Activated CD4-positive, alpha-beta T cell treated with anti-CD3 and anti-CD28 coated beads for 36 hours (primary cell): ENCODE measurements around the gene UNC13D. TPM values are rescaled to one million over a fixed set of nuclear protein-coding genes. Genes with fewer than 3 reads are reported as not detected.

ENCODE experiments used
- ATAC-seq: fragments of 200-7000 bp; cut with Tn5 transposase; one replicate; pipeline ENCODE4 v1.10.0; 2021; ENCODE audit warnings: mild to moderate bottlenecking, moderate library complexity
- CTCF ChIA-PET: fragments of 350-600 bp; sonication (Branson Sonifier 250); formaldehyde crosslinking; loops from one replicate; lab custom pipeline; 2021; ENCODE audit warnings: antibody characterized with exemption; lab: Charles Lee
- POLR2A ChIA-PET: fragments of 350-600 bp; sonication (Branson Sonifier 250); formaldehyde crosslinking; loops from one replicate; lab custom pipeline; 2021; ENCODE audit warnings: antibody characterized with exemption, inconsistent platforms; lab: Charles Lee
- DNase-seq: peaks from one replicate; pipeline ENCODE4 v3.0.0-alpha.2; 2020
- H3K27ac Mint-ChIP-seq: one replicate; pipeline ENCODE4 v1.8.0; 2021; ENCODE audit warnings: mixed read lengths
- H3K27me3 Mint-ChIP-seq: one replicate; pipeline ENCODE4 v1.8.0; 2021; ENCODE audit warnings: mixed read lengths
- H3K36me3 Mint-ChIP-seq: one replicate; pipeline ENCODE4 v1.8.0; 2021; ENCODE audit warnings: low read depth, mixed read lengths
- H3K4me1 Mint-ChIP-seq: one replicate; pipeline ENCODE4 v1.8.0; 2021; ENCODE audit warnings: mixed read lengths
- H3K4me3 Mint-ChIP-seq: one replicate; pipeline ENCODE4 v1.8.0; 2021; ENCODE audit warnings: mild to moderate bottlenecking, moderate library complexity, mixed read lengths
- H3K9me3 Mint-ChIP-seq: one replicate; pipeline ENCODE4 v1.8.0; 2021; ENCODE audit warnings: low read depth, mixed read lengths
- intact Hi-C, 2 experiments: fragments of 100-400 bp; cut with DNase I in 1 of 2; cut with micrococcal nuclease in 1 of 2; formaldehyde crosslinking; loops; one replicate each; pipeline versions ENCODE4 v1.14.2 to v1.15.1; 2022 to 2024; cut with DNase I, micrococcal nuclease
- total RNA-seq, 2 experiments: library from RNA; stranded (reverse); gene quantifications; one replicate each; pipeline ENCODE4 v1.2.3, GENCODE V29; 2021

The UNC13D gene
- total RNA-seq, 2 experiments from 2014 or later = 106 to 133 TPM

GRCh38 chr17:75881678-75882454 lies 37.7 kb upstream of the UNC13D start:
- ATAC-seq (no peak), DNase-seq (no peak)
- peaks cover 2% of the 10 kb centered on the region for H3K27me3 Mint-ChIP-seq
- CTCF ChIA-PET = interaction anchor here (0.5 to 1.1 kb wide), 4 partner anchors 8 to 440 kb away, joined by 3 to 5 read pairs (median 4); no protein-coding TSS in a partner anchor
- H3K36me3 Mint-ChIP-seq = peaks cover 4% of the 10 kb centered on the region
- POLR2A ChIA-PET = no interaction called here
- H3K4me3 Mint-ChIP-seq = no peak overlapping the region
- H3K9me3 Mint-ChIP-seq = no peaks in the 10 kb centered on the region
- peak overlapping the region; percentile 16 for H3K27ac Mint-ChIP-seq
- intact Hi-C loops = no loop called here
- H3K4me1 Mint-ChIP-seq = peaks cover 7% of the 10 kb centered on the region

DNA sequence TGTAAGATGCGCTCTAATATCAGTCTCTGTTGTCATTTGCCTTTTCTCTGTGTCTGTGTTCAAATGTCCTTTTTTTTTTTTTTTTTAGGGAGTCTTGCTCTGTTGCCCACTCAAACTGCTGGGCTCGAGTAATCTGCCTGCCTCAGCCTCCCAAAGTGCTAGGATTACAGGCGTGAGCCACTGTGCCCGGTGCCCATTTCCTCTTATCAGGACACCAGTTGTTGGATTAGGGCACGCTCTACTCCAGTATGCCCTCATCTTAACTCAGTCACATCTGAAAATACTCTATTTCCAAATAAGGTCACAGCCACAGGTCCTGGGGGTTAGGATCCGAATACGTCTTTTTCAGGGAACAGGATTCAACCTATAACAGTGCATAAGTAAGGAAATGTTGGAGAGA lies 36.1 kb upstream of the UNC13D start:
- intact Hi-C loops = no loop called here
- H3K9me3 Mint-ChIP-seq = no peaks in the 10 kb centered on the region
- no peak overlapping the region for H3K27ac Mint-ChIP-seq
- ChIA-PET CTCF (interaction anchor here (0.7 to 2.5 kb wide), 4 partner anchors 16 to 524 kb away, joined by 3 to 13 read pairs (median 5); partner anchors contain the start of gene TRIM65), POLR2A (interaction anchor here (0.7 kb wide), 1 partner anchor 853 kb away, joined by 3 read pairs; no protein-coding TSS in a partner anchor)
- peaks cover 8% of the 10 kb centered on the region for H3K36me3 Mint-ChIP-seq
- DNase-seq (no peak), ATAC-seq (no peak)
- H3K27me3 Mint-ChIP-seq = peaks cover 2% of the 10 kb centered on the region
- H3K4me1 Mint-ChIP-seq = peaks cover 20% of the 10 kb centered on the region
- peak overlapping the region; percentile 12 for H3K4me3 Mint-ChIP-seq

- DNase-seq = peak; percentile 55
- ATAC-seq = peak; percentile 5
- Mint-ChIP-seq H3K4me3 (peak within 1 kb of the TSS; percentile 91), H3K9me3 (no peaks in the 10 kb centered on the region), H3K36me3 (peaks cover 8% of the 10 kb centered on the region), H3K27ac (peak within 1 kb of the TSS; percentile 94), H3K4me1 (peaks cover 23% of the 10 kb centered on the region), H3K27me3 (peaks cover 2% of the 10 kb centered on the region)
- intact Hi-C loops = no loop called here
- ChIA-PET CTCF (interaction anchor here (0.7 to 2.6 kb wide), 25 partner anchors 9 to 402 kb away, joined by 3 to 20 read pairs (median 4); partner anchors contain the start of genes FBF1, MRPL38, TRIM65 and WBP2), POLR2A (interaction anchor here (0.6 to 1.8 kb wide), 5 partner anchors 15 to 100 kb away, joined by 3 to 9 read pairs (median 4); partner anchors contain the start of genes ACOX1, TEN1 and WBP2)
Observed at GRCh38 chr17:75878174-75878998, 34.2 kb upstream of the UNC13D start, which contains the start of gene TRIM47. Gene TRIM47, minus strand, starts transcription at chr17:75878581. Its CDS starts 33 bp downstream, at chr17:75878548.

DNA sequence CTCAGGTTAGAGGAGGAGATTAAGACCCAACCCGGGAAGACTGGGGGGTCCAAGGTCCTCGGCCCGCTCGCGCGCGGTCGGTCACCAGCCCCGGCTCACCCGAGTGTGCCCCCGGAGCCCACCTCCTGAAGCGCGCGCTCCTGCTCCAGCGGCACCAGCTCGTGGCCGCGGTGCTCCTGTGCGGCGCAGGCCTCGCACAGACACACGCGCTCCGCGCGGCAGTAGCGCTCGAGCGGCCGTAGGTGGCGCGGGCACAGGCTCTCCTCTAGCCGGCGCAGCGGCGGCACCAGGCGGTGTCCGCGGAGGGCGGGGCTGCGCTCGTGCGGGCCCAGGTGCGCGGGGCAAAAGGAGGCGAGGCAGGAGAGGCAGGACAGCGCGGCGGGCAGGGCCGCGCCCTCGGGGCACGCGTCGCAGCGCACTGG lies 33.6 kb upstream of the UNC13D start:
- H3K4me3 Mint-ChIP-seq = peak overlapping the region; percentile 91
- no peaks in the 10 kb centered on the region for H3K9me3 Mint-ChIP-seq
- peaks cover 8% of the 10 kb centered on the region for H3K36me3 Mint-ChIP-seq
- intact Hi-C loops = loop anchor here (1.0 to 2.0 kb wide), 4 partner anchors 19 to 508 kb away; partner anchors contain the start of gene TRIM65 (in 2 of the 2)
- H3K4me1 Mint-ChIP-seq = peaks cover 26% of the 10 kb centered on the region
- H3K27ac Mint-ChIP-seq = peak overlapping the region; percentile 94
- POLR2A ChIA-PET = interaction anchor here (1.0 to 1.8 kb wide), 5 partner anchors 19 to 101 kb away, joined by 3 to 9 read pairs (median 4); partner anchors contain the start of genes ACOX1, TEN1 and WBP2
- DNase-seq (peak; percentile 87), ATAC-seq (peak; percentile 72)
- H3K27me3 Mint-ChIP-seq = peaks cover 2% of the 10 kb centered on the region
- CTCF ChIA-PET = interaction anchor here (0.6 to 2.6 kb wide), 17 partner anchors 12 to 402 kb away, joined by 3 to 20 read pairs (median 4); partner anchors contain the start of genes TRIM65 and WBP2

DNA sequence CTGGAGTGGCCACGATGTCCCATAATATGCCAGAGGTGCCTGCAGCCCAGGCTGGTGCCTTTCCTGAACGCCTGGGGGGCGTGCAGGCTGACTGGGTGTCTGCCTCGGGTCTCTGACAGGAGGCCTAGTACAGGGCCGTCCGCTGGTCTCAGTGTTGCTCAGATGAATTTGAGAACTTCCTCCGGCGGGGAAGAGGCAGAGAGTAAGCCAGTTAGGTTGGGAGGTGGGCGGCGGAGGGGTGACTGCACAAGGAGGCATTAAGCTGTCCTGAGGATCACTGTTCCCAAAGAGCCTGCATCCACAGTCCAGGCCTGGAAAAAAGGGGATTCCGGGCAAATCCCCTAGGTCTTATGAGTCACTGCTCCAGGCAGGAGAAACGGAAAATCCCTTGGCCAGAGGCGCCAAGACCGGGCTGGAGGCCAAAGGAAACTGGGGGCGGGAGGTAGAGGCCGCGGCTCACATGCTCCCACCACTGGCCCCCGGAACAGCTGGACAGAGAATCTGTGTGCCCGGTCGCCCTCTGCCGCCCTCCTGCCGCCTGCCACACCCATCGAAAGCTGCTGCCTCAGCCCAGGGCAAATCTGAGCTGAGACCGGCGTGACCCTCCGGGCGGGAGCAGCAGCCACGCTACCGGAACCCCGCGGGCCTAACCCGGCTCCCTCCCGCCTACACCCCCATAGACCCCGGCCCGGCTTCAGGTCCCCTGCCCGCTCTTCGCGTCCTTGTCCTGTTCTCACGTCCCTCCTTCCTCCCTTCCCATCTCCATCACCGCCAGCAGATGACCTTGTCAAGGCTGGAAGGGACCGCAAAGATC lies 32.9 kb upstream of the UNC13D start:
- DNase-seq (peak; percentile 73), ATAC-seq (peak; percentile 31)
- intact Hi-C loops = loop anchor here (1.0 to 2.0 kb wide), 7 partner anchors 19 to 508 kb away; partner anchors contain the start of genes TRIM65 (in 2 of the 2) and WBP2 (in 1 of the 2)
- Mint-ChIP-seq H3K27ac (peak overlapping the region; percentile 94), H3K4me1 (peaks cover 32% of the 10 kb centered on the region), H3K27me3 (peaks cover 2% of the 10 kb centered on the region), H3K36me3 (peaks cover 8% of the 10 kb centered on the region), H3K9me3 (no peaks in the 10 kb centered on the region), H3K4me3 (peak overlapping the region; percentile 91)
- ChIA-PET CTCF (interaction anchor here (0.6 to 2.6 kb wide), 19 partner anchors 12 to 528 kb away, joined by 3 to 20 read pairs (median 4); partner anchors contain the start of genes TRIM65 and WBP2), POLR2A (interaction anchor here (1.0 to 2.3 kb wide), 5 partner anchors 18 to 91 kb away, joined by 3 to 15 read pairs (median 4); partner anchors contain the start of gene WBP2)

- ChIA-PET CTCF (interaction anchor here (0.7 to 2.6 kb wide), 19 partner anchors 12 to 243 kb away, joined by 3 to 20 read pairs (median 4); partner anchors contain the start of genes SMIM5, TRIM65, UNC13D and WBP2), POLR2A (interaction anchor here (0.8 to 2.3 kb wide), 5 partner anchors 11 to 103 kb away, joined by 3 to 15 read pairs (median 4); partner anchors contain the start of gene WBP2)
- Mint-ChIP-seq H3K27me3 (peaks cover 2% of the 10 kb centered on the region), H3K36me3 (peaks cover 8% of the 10 kb centered on the region), H3K27ac (peak overlapping the region; percentile 94), H3K4me3 (peak overlapping the region; percentile 91), H3K4me1 (peaks cover 32% of the 10 kb centered on the region), H3K9me3 (no peaks in the 10 kb centered on the region)
- intact Hi-C loops = loop anchor here (1.0 to 2.0 kb wide), 4 partner anchors 20 to 90 kb away; partner anchors contain the start of genes TRIM65 (in 1 of the 2) and WBP2 (in 1 of the 2)
- peak; percentile 66 for ATAC-seq
- DNase-seq = peak; percentile 87
Observed at GRCh38 chr17:75876190-75876937, 32.2 kb upstream of the UNC13D start.

DNA sequence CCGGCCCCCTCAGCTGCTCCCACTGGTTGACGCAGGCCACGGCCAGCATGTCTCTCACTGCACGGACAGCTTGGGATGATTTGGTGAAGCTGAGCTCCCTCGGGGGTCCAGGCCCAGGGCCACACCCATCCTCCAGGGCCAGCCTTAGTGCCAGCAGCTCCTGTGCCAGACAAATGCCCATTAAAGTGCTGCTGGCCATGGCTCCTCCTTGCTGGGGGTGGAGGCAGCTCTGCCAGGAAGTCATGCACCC lies 31.7 kb upstream of the UNC13D start:
- Mint-ChIP-seq H3K4me1 (peaks cover 32% of the 10 kb centered on the region), H3K27me3 (peaks cover 2% of the 10 kb centered on the region), H3K36me3 (peaks cover 8% of the 10 kb centered on the region), H3K27ac (peak overlapping the region; percentile 94), H3K9me3 (no peaks in the 10 kb centered on the region), H3K4me3 (peak overlapping the region; percentile 91)
- intact Hi-C loops = loop anchor here (1.0 to 2.0 kb wide), 4 partner anchors 21 to 90 kb away; partner anchors contain the start of genes TRIM65 (in 1 of the 2) and WBP2 (in 1 of the 2)
- ATAC-seq (no peak), DNase-seq (no peak)
- POLR2A ChIA-PET = interaction anchor here (0.6 to 2.3 kb wide), 7 partner anchors 11 to 246 kb away, joined by 3 to 15 read pairs (median 4); partner anchors contain the start of gene WBP2
- CTCF ChIA-PET = interaction anchor here (0.7 to 2.6 kb wide), 15 partner anchors 14 to 243 kb away, joined by 3 to 20 read pairs (median 4); partner anchors contain the start of genes SMIM5, TRIM65, UNC13D and WBP2

GRCh38 chr17:75875182-75875939 lies 31.2 kb upstream of the UNC13D start:
- Mint-ChIP-seq H3K36me3 (peaks cover 8% of the 10 kb centered on the region), H3K27me3 (peaks cover 2% of the 10 kb centered on the region), H3K9me3 (no peaks in the 10 kb centered on the region), H3K27ac (peak overlapping the region; percentile 94), H3K4me1 (peaks cover 32% of the 10 kb centered on the region), H3K4me3 (peak overlapping the region; percentile 91)
- CTCF ChIA-PET = interaction anchor here (0.7 to 2.6 kb wide), 15 partner anchors 14 to 242 kb away, joined by 3 to 20 read pairs (median 4); partner anchors contain the start of genes SMIM5, TRIM65, UNC13D and WBP2
- intact Hi-C loops = no loop called here
- ATAC-seq (no peak), DNase-seq (no peak)
- POLR2A ChIA-PET = interaction anchor here (0.6 to 2.3 kb wide), 7 partner anchors 10 to 246 kb away, joined by 3 to 15 read pairs (median 4); partner anchors contain the start of gene WBP2
